Hypothalamus (tissue), 51 donors: ENCODE data around the gene CDC42.
"Not testable (repeated sequence)": the region's sequence is repeated elsewhere in the genome, so short reads cannot be mapped to it uniquely, and the experiment has no call there.

Experiments
- DNase-seq, 51 donors: peaks; one replicate each; lab custom pipeline; 2025; lab: John Stamatoyannopoulos, UW

The CDC42 gene

GRCh38 chr1:22034834-22035233 is 17.7 kb upstream of the CDC42 start:
- DNase-seq: not testable (repeated sequence)

GRCh38 chr1:22037520-22037919 is 15.0 kb upstream of the CDC42 start:
- no peak for DNase-seq

GRCh38 chr1:22038036-22038435 is 14.5 kb upstream of the CDC42 start:
- DNase-seq: peak in 29 of 51 donors; percentile 7 to 63 (median 23)

- peak in 5 of 51 donors; percentile 19 to 37 (median 24) for DNase-seq
These were observed 12.8 kb upstream of the CDC42 start for GRCh38 chr1:22039594-22040285.

- DNase-seq: no peak
These were observed 12.3 kb upstream of the CDC42 start for GRCh38 chr1:22040286-22040623.

GRCh38 chr1:22041505-22041904 is 11.0 kb upstream of the CDC42 start:
- DNase-seq: no peak

GRCh38 chr1:22043198-22043769 is 9.2 kb upstream of the CDC42 start:
- DNase-seq: no peak

GRCh38 chr1:22044690-22045420 is 7.7 kb upstream of the CDC42 start:
- no peak for DNase-seq

GRCh38 chr1:22045604-22046228 is 6.8 kb upstream of the CDC42 start:
- DNase-seq: no peak

GRCh38 chr1:22048351-22049192 is 3.9 kb upstream of the CDC42 start:
- peak in 4 of 51 donors; percentile 2 to 36 (median 10) for DNase-seq

- no peak for DNase-seq
These were observed 2.2 kb upstream of the CDC42 start for GRCh38 chr1:22050330-22050729.

- no peak for DNase-seq
These were observed 848 bp upstream of the CDC42 start for GRCh38 chr1:22051607-22052114.

- DNase-seq: peak in 46 of 51 donors; percentile 15 to 69 (median 46)
These were observed 730 bp downstream of the CDC42 start for GRCh38 chr1:22053017-22053860.

GRCh38 chr1:22053861-22054770 is 1.6 kb downstream of the CDC42 start:
- no peak for DNase-seq

- no peak for DNase-seq
These were observed 3.0 kb downstream of the CDC42 start for GRCh38 chr1:22055463-22055862.

GRCh38 chr1:22056043-22056442 is 3.5 kb downstream of the CDC42 start:
- DNase-seq: no peak

- no peak for DNase-seq
These were observed 4.4 kb downstream of the CDC42 start for GRCh38 chr1:22056936-22057335.

- DNase-seq: no peak
These were observed 5.4 kb downstream of the CDC42 start for GRCh38 chr1:22057861-22058260.
